Liver (tissue), 3 donors: ENCODE measurements around the gene TOGARAM2.

Experiments
- EGR1 ChIP-seq, 2 donors: IDR thresholded peaks; 2 replicates each; pipeline ENCODE4 v1.6.1; 2016 to 2018; ENCODE audit warnings: antibody characterized with exemption in 2 of 2, low read depth in 2 of 2
- FOXA1 ChIP-seq: IDR thresholded peaks from 2 replicates; pipeline ENCODE4 v1.6.1; 2016; ENCODE audit warnings: antibody characterized with exemption
- GABPA ChIP-seq, 2 donors: IDR thresholded peaks in 1 of 2; conservative IDR thresholded peaks in 1 of 2; 2 replicates each; pipeline ENCODE4 v1.6.1; 2016; ENCODE audit warnings: antibody characterized with exemption in 2 of 2, mild to moderate bottlenecking in 1 of 2, moderate library complexity in 1 of 2
- HNF4A ChIP-seq, 2 donors: conservative IDR thresholded peaks; 2 replicates each; pipeline ENCODE4 v1.6.1; 2016; ENCODE audit warnings: antibody characterized with exemption in 2 of 2, mild to moderate bottlenecking in 2 of 2
- HNF4G ChIP-seq: IDR thresholded peaks from 2 replicates; pipeline ENCODE4 v1.6.1; 2016; ENCODE audit warnings: antibody characterized with exemption
- JUND ChIP-seq, 2 donors: IDR thresholded peaks; 2 replicates each; pipeline ENCODE4 v1.6.1; 2016; ENCODE audit warnings: antibody characterized with exemption in 2 of 2
- RAD21 ChIP-seq, 2 donors: IDR thresholded peaks; 2 replicates each; pipeline ENCODE4 v1.6.1; 2016; ENCODE audit warnings: antibody characterized with exemption in 2 of 2, mild to moderate bottlenecking in 2 of 2
- SP1 ChIP-seq: IDR thresholded peaks from 2 replicates; pipeline ENCODE4 v1.6.1; 2018; ENCODE audit warnings: antibody characterized with exemption, mild to moderate bottlenecking
- TAF1 ChIP-seq: conservative IDR thresholded peaks from 2 replicates; pipeline ENCODE4 v1.6.1; 2016; ENCODE audit warnings: antibody characterized with exemption, mild to moderate bottlenecking
- TF ChIP-seq, protein P1 (sequence below): fragments of 150-350 bp; IDR thresholded peaks from 2 replicates; pipeline ENCODE4 v1.5.1; 2017; ENCODE audit warnings: improper control_type of control experiment, low read depth, low read length; ENCODE audit not compliant: missing input control
- TF ChIP-seq, protein P2 (sequence below): IDR thresholded peaks from 2 replicates; pipeline ENCODE4 v1.6.1; 2016; ENCODE audit warnings: antibody characterized with exemption, mild to moderate bottlenecking
- TF ChIP-seq, protein P3 (sequence below): IDR thresholded peaks from 2 replicates; pipeline ENCODE4 v1.6.1; 2016; ENCODE audit warnings: antibody characterized with exemption
- TF ChIP-seq, protein P4 (sequence below): IDR thresholded peaks from 2 replicates; pipeline ENCODE4 v1.6.1; 2016; ENCODE audit warnings: antibody characterized with exemption
- TF ChIP-seq, protein P5 (sequence below): IDR thresholded peaks from 2 replicates; pipeline ENCODE4 v1.6.1; 2016; ENCODE audit warnings: antibody characterized with exemption
- donor health status: healthy.
- donor health status: healthy.

DNA sequence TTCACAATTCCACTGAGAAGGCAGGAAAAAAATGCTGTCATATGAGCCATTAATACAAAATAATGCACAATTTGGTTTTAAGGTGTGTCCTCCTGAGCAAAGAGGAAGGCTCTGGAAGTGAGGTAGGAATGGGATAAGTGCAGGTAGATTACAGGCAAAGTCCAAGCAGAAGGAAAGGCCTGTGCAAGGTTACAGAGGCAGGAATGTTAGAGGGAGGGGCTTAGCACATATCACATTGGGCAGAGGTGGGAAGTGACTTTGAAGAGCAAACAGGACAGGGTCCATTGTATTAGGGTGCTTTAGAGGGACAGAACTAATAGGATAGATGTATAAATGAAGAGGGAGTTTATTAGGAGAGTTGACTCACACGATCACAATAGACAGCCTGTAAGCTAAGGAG lies 119.5 kb downstream of the TOGARAM2 start:
- TF ChIP-seq, protein P1, sequence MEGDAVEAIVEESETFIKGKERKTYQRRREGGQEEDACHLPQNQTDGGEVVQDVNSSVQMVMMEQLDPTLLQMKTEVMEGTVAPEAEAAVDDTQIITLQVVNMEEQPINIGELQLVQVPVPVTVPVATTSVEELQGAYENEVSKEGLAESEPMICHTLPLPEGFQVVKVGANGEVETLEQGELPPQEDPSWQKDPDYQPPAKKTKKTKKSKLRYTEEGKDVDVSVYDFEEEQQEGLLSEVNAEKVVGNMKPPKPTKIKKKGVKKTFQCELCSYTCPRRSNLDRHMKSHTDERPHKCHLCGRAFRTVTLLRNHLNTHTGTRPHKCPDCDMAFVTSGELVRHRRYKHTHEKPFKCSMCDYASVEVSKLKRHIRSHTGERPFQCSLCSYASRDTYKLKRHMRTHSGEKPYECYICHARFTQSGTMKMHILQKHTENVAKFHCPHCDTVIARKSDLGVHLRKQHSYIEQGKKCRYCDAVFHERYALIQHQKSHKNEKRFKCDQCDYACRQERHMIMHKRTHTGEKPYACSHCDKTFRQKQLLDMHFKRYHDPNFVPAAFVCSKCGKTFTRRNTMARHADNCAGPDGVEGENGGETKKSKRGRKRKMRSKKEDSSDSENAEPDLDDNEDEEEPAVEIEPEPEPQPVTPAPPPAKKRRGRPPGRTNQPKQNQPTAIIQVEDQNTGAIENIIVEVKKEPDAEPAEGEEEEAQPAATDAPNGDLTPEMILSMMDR: no peak
- TF ChIP-seq HNF4G: no peak
- TF ChIP-seq, protein P2, sequence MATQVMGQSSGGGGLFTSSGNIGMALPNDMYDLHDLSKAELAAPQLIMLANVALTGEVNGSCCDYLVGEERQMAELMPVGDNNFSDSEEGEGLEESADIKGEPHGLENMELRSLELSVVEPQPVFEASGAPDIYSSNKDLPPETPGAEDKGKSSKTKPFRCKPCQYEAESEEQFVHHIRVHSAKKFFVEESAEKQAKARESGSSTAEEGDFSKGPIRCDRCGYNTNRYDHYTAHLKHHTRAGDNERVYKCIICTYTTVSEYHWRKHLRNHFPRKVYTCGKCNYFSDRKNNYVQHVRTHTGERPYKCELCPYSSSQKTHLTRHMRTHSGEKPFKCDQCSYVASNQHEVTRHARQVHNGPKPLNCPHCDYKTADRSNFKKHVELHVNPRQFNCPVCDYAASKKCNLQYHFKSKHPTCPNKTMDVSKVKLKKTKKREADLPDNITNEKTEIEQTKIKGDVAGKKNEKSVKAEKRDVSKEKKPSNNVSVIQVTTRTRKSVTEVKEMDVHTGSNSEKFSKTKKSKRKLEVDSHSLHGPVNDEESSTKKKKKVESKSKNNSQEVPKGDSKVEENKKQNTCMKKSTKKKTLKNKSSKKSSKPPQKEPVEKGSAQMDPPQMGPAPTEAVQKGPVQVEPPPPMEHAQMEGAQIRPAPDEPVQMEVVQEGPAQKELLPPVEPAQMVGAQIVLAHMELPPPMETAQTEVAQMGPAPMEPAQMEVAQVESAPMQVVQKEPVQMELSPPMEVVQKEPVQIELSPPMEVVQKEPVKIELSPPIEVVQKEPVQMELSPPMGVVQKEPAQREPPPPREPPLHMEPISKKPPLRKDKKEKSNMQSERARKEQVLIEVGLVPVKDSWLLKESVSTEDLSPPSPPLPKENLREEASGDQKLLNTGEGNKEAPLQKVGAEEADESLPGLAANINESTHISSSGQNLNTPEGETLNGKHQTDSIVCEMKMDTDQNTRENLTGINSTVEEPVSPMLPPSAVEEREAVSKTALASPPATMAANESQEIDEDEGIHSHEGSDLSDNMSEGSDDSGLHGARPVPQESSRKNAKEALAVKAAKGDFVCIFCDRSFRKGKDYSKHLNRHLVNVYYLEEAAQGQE: no peak
- TF ChIP-seq, protein P3, sequence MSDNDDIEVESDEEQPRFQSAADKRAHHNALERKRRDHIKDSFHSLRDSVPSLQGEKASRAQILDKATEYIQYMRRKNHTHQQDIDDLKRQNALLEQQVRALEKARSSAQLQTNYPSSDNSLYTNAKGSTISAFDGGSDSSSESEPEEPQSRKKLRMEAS: no peak
- no peak for TF ChIP-seq TAF1
- TF ChIP-seq SP1: no peak
- TF ChIP-seq JUND (IDR thresholded peaks at IDR 0.05): no peak
- TF ChIP-seq HNF4A (conservative IDR thresholded peaks at IDR 0.05): no peak
- no peak for TF ChIP-seq EGR1 (IDR thresholded peaks at IDR 0.05; ENCODE audit: low read depth in 2 of 2)
- TF ChIP-seq, protein P4, sequence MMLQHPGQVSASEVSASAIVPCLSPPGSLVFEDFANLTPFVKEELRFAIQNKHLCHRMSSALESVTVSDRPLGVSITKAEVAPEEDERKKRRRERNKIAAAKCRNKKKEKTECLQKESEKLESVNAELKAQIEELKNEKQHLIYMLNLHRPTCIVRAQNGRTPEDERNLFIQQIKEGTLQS: no peak
- TF ChIP-seq FOXA1: no peak
- TF ChIP-seq GABPA (IDR thresholded peaks at IDR 0.05 in 1 of 2, conservative IDR thresholded peaks at IDR 0.05 in 1 of 2): no peak
- no peak for TF ChIP-seq RAD21 (IDR thresholded peaks at IDR 0.05)
- TF ChIP-seq, protein P5, sequence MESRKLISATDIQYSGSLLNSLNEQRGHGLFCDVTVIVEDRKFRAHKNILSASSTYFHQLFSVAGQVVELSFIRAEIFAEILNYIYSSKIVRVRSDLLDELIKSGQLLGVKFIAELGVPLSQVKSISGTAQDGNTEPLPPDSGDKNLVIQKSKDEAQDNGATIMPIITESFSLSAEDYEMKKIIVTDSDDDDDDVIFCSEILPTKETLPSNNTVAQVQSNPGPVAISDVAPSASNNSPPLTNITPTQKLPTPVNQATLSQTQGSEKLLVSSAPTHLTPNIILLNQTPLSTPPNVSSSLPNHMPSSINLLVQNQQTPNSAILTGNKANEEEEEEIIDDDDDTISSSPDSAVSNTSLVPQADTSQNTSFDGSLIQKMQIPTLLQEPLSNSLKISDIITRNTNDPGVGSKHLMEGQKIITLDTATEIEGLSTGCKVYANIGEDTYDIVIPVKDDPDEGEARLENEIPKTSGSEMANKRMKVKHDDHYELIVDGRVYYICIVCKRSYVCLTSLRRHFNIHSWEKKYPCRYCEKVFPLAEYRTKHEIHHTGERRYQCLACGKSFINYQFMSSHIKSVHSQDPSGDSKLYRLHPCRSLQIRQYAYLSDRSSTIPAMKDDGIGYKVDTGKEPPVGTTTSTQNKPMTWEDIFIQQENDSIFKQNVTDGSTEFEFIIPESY: no peak
